ENCODE data around the gene FOSB. TPM values are rescaled to one million over a fixed set of nuclear protein-coding genes. Genes with fewer than 3 reads are reported as not detected.

The FOSB gene
- total RNA-seq, 1 donor from 2014 or later = 176 TPM

- no peaks in the 10 kb centered on the region for H3K9me3 Mint-ChIP-seq (ENCODE audit: unreplicated experiment)
- H3K4me1 Mint-ChIP-seq (ENCODE audit: unreplicated experiment) = peaks cover 47% of the 10 kb centered on the region
- no peaks in the 10 kb centered on the region for H3K27me3 Mint-ChIP-seq (ENCODE audit: unreplicated experiment)
- H3K4me3 Mint-ChIP-seq (ENCODE audit: unreplicated experiment) = peak overlapping the region; percentile 85
- peak overlapping the region; percentile 99 for H3K27ac Mint-ChIP-seq (ENCODE audit: unreplicated experiment)
- no peaks in the 10 kb centered on the region for H3K36me3 Mint-ChIP-seq (ENCODE audit: unreplicated experiment)
- TF ChIP-seq CTCF (IDR thresholded peaks at IDR 0.05) = no peak
- DNase-seq (ENCODE audit: extremely low spot score, unreplicated experiment) = no peak
Measured at GRCh38 chr19:45451131-45451849, 16.5 kb upstream of the FOSB start.

- Mint-ChIP-seq H3K4me3 (ENCODE audit: unreplicated experiment) (peak overlapping the region; percentile 85), H3K36me3 (ENCODE audit: unreplicated experiment) (no peaks in the 10 kb centered on the region), H3K4me1 (ENCODE audit: unreplicated experiment) (peaks cover 50% of the 10 kb centered on the region)
Measured at GRCh38 chr19:45451850-45452387, 15.9 kb upstream of the FOSB start.

GRCh38 chr19:45455707-45456499 is 11.9 kb upstream of the FOSB start:
- Mint-ChIP-seq H3K4me3 (ENCODE audit: unreplicated experiment) (peak overlapping the region; percentile 49), H3K36me3 (ENCODE audit: unreplicated experiment) (no peaks in the 10 kb centered on the region), H3K9me3 (ENCODE audit: unreplicated experiment) (no peaks in the 10 kb centered on the region), H3K4me1 (ENCODE audit: unreplicated experiment) (peaks cover 38% of the 10 kb centered on the region), H3K27ac (ENCODE audit: unreplicated experiment) (peak overlapping the region; percentile 99), H3K27me3 (ENCODE audit: unreplicated experiment) (no peaks in the 10 kb centered on the region)
- DNase-seq (ENCODE audit: extremely low spot score, unreplicated experiment) = peak; percentile 99
- no peak for TF ChIP-seq CTCF (IDR thresholded peaks at IDR 0.05)

More at GRCh38 chr19:45451850-45452387, 15.9 kb upstream of the FOSB start:
- H3K9me3 Mint-ChIP-seq (ENCODE audit: unreplicated experiment) = no peaks in the 10 kb centered on the region
- TF ChIP-seq CTCF (IDR thresholded peaks at IDR 0.05) = no peak
- peak overlapping the region; percentile 99 for H3K27ac Mint-ChIP-seq (ENCODE audit: unreplicated experiment)
- DNase-seq (ENCODE audit: extremely low spot score, unreplicated experiment) = no peak
- no peaks in the 10 kb centered on the region for H3K27me3 Mint-ChIP-seq (ENCODE audit: unreplicated experiment)

GRCh38 chr19:45456500-45456815 is 11.3 kb upstream of the FOSB start:
- no peak for DNase-seq (ENCODE audit: extremely low spot score, unreplicated experiment)
- no peaks in the 10 kb centered on the region for H3K36me3 Mint-ChIP-seq (ENCODE audit: unreplicated experiment)
- no peaks in the 10 kb centered on the region for H3K27me3 Mint-ChIP-seq (ENCODE audit: unreplicated experiment)
- H3K9me3 Mint-ChIP-seq (ENCODE audit: unreplicated experiment) = no peaks in the 10 kb centered on the region
- no peak overlapping the region for H3K4me3 Mint-ChIP-seq (ENCODE audit: unreplicated experiment)
- peaks cover 33% of the 10 kb centered on the region for H3K4me1 Mint-ChIP-seq (ENCODE audit: unreplicated experiment)
- peak overlapping the region; percentile 99 for H3K27ac Mint-ChIP-seq (ENCODE audit: unreplicated experiment)
- TF ChIP-seq CTCF (IDR thresholded peaks at IDR 0.05) = no peak

- H3K4me3 Mint-ChIP-seq (ENCODE audit: unreplicated experiment) = no peak overlapping the region
- H3K4me1 Mint-ChIP-seq (ENCODE audit: unreplicated experiment) = peaks cover 29% of the 10 kb centered on the region
- no peaks in the 10 kb centered on the region for H3K9me3 Mint-ChIP-seq (ENCODE audit: unreplicated experiment)
- no peak for TF ChIP-seq CTCF (IDR thresholded peaks at IDR 0.05)
- no peak overlapping the region for H3K27ac Mint-ChIP-seq (ENCODE audit: unreplicated experiment)
- no peaks in the 10 kb centered on the region for H3K27me3 Mint-ChIP-seq (ENCODE audit: unreplicated experiment)
- DNase-seq (ENCODE audit: extremely low spot score, unreplicated experiment) = no peak
- H3K36me3 Mint-ChIP-seq (ENCODE audit: unreplicated experiment) = no peaks in the 10 kb centered on the region
Measured at GRCh38 chr19:45457776-45458175, 10.0 kb upstream of the FOSB start.

All from osteocyte (in vitro differentiated cells).